K562 (cell line): Measurements from ENCODE around the gene RWDD1. TPM values are rescaled to one million over a fixed set of nuclear protein-coding genes. Genes with fewer than 3 reads are reported as not detected.

Experiments
- AFF4 ChIP-seq: sonication (generic); formaldehyde crosslinking; IDR thresholded peaks from 2 replicates; pipeline ENCODE4 v1.8.0; 2023; ENCODE audit warnings: mild to moderate bottlenecking, missing genetic modification reagents
- BMI1 ChIP-seq: fragments of 150-350 bp; IDR thresholded peaks from 2 replicates; pipeline ENCODE4 v1.6.1; 2014; ENCODE audit warnings: low read length
- CBFA2T2 ChIP-seq: fragments of 450-650 bp; conservative IDR thresholded peaks from 2 replicates; pipeline ENCODE4 v1.6.1; 2017; ENCODE audit warnings: mild to moderate bottlenecking
- CBFA2T3 ChIP-seq: fragments of 450-650 bp; IDR thresholded peaks from 2 replicates; pipeline ENCODE4 v1.6.1; 2017
- CHD1 ChIP-seq: fragments of 200-600 bp; sonication (generic); IDR thresholded peaks from one replicate; pipeline ENCODE4 v1.6.1; 2012; ENCODE audit warnings: mild to moderate bottlenecking, moderate library complexity, low read length, inconsistent platforms
- CREB5 ChIP-seq: fragments of 250-450 bp; sonication (Bioruptor Pico); IDR thresholded peaks from 2 replicates; pipeline ENCODE4 v1.5.0; 2020; ENCODE audit warnings: mild to moderate bottlenecking
- CXXC5 ChIP-seq: fragments of 250-450 bp; sonication (Bioruptor Pico); IDR thresholded peaks from 2 replicates; pipeline ENCODE4 v1.8.0; 2022; ENCODE audit warnings: inconsistent platforms, mild to moderate bottlenecking, moderate library complexity
- DPF2 ChIP-seq: fragments of 450-650 bp; IDR thresholded peaks from 2 replicates; pipeline ENCODE4 v1.6.1; 2016
- ETV5 ChIP-seq: sonication (generic); formaldehyde crosslinking; IDR thresholded peaks from 2 replicates; pipeline ENCODE4 v1.4.0; 2020; ENCODE audit warnings: low read depth, mild to moderate bottlenecking, missing genetic modification reagents
- GTF2E2 ChIP-seq: fragments of 200-800 bp; sonication (Bioruptor generic); IDR thresholded peaks from 2 replicates; pipeline ENCODE4 v1.6.1; 2016; ENCODE audit warnings: missing genetic modification characterization, missing compliant biosample characterization
- HDAC1 ChIP-seq, 2 experiments: fragments of 450-650 bp; IDR thresholded peaks; 2 replicates each; pipeline ENCODE4 v1.6.1; 2016 to 2017; ENCODE audit warnings: inconsistent platforms in 1 of 2, mild to moderate bottlenecking in 1 of 2, moderate library complexity in 1 of 2
- HNRNPLL ChIP-seq: fragments of 200-400 bp; formaldehyde crosslinking; IDR thresholded peaks from 2 replicates; pipeline ENCODE4 v1.6.1; 2017; ENCODE audit warnings: low read length, low read depth, mild to moderate bottlenecking; ENCODE audit not compliant: poor library complexity, severe bottlenecking
- MAFF ChIP-seq: IDR thresholded peaks from 2 replicates; pipeline ENCODE4 v1.6.1; 2012; ENCODE audit warnings: low read length, improper control_type of control experiment
- MBD2 ChIP-seq: sonication (generic); IDR thresholded peaks from 2 replicates; pipeline ENCODE4 v1.6.1; 2016; ENCODE audit warnings: low read depth, borderline replicate concordance
- NCOA1 ChIP-seq: fragments of 450-650 bp; IDR thresholded peaks from 2 replicates; pipeline ENCODE4 v1.6.1; 2016; ENCODE audit warnings: low read depth
- NFE2 ChIP-seq: IDR thresholded peaks from 2 replicates; pipeline ENCODE4 v1.6.1; 2014; ENCODE audit warnings: antibody characterized with exemption, low read depth
- PPARD ChIP-seq: fragments of 250-450 bp; sonication (Bioruptor Pico); IDR thresholded peaks from 2 replicates; pipeline ENCODE4 v1.8.0; 2022; ENCODE audit warnings: inconsistent platforms, mild to moderate bottlenecking, moderate library complexity
- SMARCA4 ChIP-seq: fragments of 450-650 bp; IDR thresholded peaks from 2 replicates; pipeline ENCODE4 v1.6.1; 2016
- TAL1 ChIP-seq: fragments of 450-650 bp; IDR thresholded peaks from 2 replicates; pipeline ENCODE4 v1.6.1; 2016; ENCODE audit warnings: mild to moderate bottlenecking
- TOE1 ChIP-seq, 2 experiments: fragments of 450-650 bp in 1 of 2; sonication (generic) in 1 of 2; formaldehyde crosslinking in 1 of 2; IDR thresholded peaks; 2 replicates each; pipeline versions ENCODE4 v1.7.1 to v1.8.0; 2016 to 2022; ENCODE audit warnings: borderline replicate concordance in 2 of 2, mild to moderate bottlenecking in 2 of 2, antibody characterized with exemption in 1 of 2, inconsistent platforms in 1 of 2, low read depth in 1 of 2, missing genetic modification reagents in 1 of 2, moderate library complexity in 1 of 2
- USF2 ChIP-seq: sonication (generic); formaldehyde crosslinking; IDR thresholded peaks from 2 replicates; pipeline ENCODE4 v1.5.0; 2020; ENCODE audit warnings: missing genetic modification reagents
- ZNF57 ChIP-seq: fragments of 450-650 bp; formaldehyde crosslinking; IDR thresholded peaks from 2 replicates; pipeline ENCODE4 v1.4.0; 2020; ENCODE audit warnings: mild to moderate bottlenecking, moderate library complexity
- ZNF764 ChIP-seq: fragments of 250-450 bp; sonication (Bioruptor Pico); IDR thresholded peaks from 2 replicates; pipeline ENCODE4 v1.4.0; 2020; ENCODE audit warnings: low read depth, mild to moderate bottlenecking, moderate library complexity
- polyA plus RNA-seq, 8 experiments: library from polyadenylated mRNA; depleted of rRNA in 4 of 8; stranded (reverse) in 5 of 8; unstranded in 3 of 8; fragments of >200 nt; fragmentation: Nextera tagmentation in 2 of 8; fragmentation: Illumina TruSeq in 1 of 8; extraction: Ambion mirVana in 2 of 8; extraction: Trizol in 1 of 8; gene quantifications; 2 replicates each; pipeline versions ENCODE4 v1.2.1 to v1.2.3, GENCODE V29; 2011 to 2014; ENCODE audit warnings: inconsistent platforms in 1 of 8, missing spikeins in 1 of 8
- total RNA-seq, 7 experiments: library from RNA; depleted of rRNA in 6 of 7; stranded (reverse); fragments of >200 nt in 6 of 7; fragmentation: Illumina TruSeq in 2 of 7; extraction: Trizol in 2 of 7; gene quantifications; 2 replicates each; pipeline versions ENCODE4 v1.2.1 to v1.2.3, GENCODE V29; 2011 to 2021; ENCODE audit warnings: low replicate concordance in 1 of 7

The RWDD1 gene
- total and polyA plus RNA-seq, 9 of the 15 experiments (the other 6 are each of a cell fraction or from before 2014, with no cell fraction given), result 31.9 to 89.8 (median 48.7) TPM

- 0 out of 2 replicates have a peak, but pooled peaks have one; percentile 48 for TF ChIP-seq SMARCA4
- no peak for TF ChIP-seq ZNF57 (CRISPR knock-in tag)
- no peak for TF ChIP-seq TOE1 (IDR thresholded peaks at IDR 0.05; ENCODE audit: borderline replicate concordance)
- TF ChIP-seq TOE1 (CRISPR knock-in tag; IDR thresholded peaks at IDR 0.05; ENCODE audit: borderline replicate concordance, low read depth), result no peak
- TF ChIP-seq MBD2, result no peak
- no peak for TF ChIP-seq PPARD (CRISPR knock-in tag)
- peak in 1 of 2 experiments; percentile 54; a peak in 1 of 4 replicates for TF ChIP-seq HDAC1 (IDR thresholded peaks at IDR 0.05)
- no peak for TF ChIP-seq AFF4
- TF ChIP-seq USF2, result no peak
- TF ChIP-seq MAFF, result no peak; the same call in 1 of the 2 replicates
- no peak for TF ChIP-seq NCOA1
- no peak for TF ChIP-seq GTF2E2
- TF ChIP-seq HNRNPLL, result no peak
- TF ChIP-seq CBFA2T2, result peak; percentile 51
- peak; percentile 61; the same call in 1 of the 2 replicates for TF ChIP-seq TAL1
- TF ChIP-seq ZNF764 (CRISPR knock-in tag), result no peak
- peak; percentile 78 for TF ChIP-seq CBFA2T3
- no peak for TF ChIP-seq BMI1
- TF ChIP-seq CHD1, result no peak
- no peak for TF ChIP-seq CREB5 (CRISPR knock-in tag)
- TF ChIP-seq DPF2, result peak; percentile 73
- TF ChIP-seq CXXC5 (CRISPR knock-in tag), result no peak
- 0 out of 2 replicates have a peak, but pooled peaks have one; percentile 8 for TF ChIP-seq NFE2
- TF ChIP-seq ETV5 (CRISPR knock-in tag), result 0 out of 2 replicates have a peak, but pooled peaks have one; percentile 25
Observed at GRCh38 chr6:116631379-116631990, 60.2 kb downstream of the RWDD1 start (continued).
